ENCODE measurements around the gene PDIA6.

PDIA6 gene

GRCh38 chr2:10778724-10779115 is 33.9 kb downstream of the PDIA6 start:
- DNase-seq, result no peak

- DNase-seq, result no peak
Observed at GRCh38 chr2:10777842-10778723, 34.5 kb downstream of the PDIA6 start.

DNA sequence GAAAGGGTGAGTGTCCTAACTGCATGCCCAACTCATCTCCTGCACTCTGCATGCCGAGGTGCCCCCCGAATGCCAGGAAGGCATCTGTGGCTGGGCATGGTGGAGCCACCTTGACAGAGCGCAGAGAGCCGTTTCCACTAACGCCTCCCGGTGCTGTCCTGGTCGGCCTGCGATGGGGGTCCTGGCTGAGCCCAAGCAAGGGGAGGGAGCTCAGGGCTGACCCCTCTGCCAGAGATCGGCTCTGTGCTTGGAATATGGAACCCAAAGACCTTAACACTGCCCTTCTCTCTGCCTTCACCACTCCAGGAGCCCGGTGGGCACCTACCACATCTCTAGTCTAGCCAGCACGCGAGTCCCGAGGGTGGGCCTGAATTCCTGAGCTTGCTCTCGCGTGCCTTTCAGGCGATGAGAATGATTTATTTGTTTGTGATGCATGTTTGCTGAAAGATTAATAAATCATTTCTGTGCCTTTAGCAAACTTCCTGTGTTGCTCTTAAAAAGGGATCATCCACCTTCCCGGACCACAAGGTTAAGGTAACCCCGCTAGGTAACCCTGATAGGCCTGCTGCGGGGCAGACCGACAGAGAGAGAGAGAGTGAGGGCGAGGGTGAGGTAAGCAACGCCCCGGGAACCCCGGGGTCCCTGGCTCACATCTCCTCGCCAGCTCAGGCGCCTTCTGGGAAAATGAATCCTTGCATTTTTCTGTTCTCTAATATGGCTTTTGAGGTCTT is 35.3 kb downstream of the PDIA6 start:
- DNase-seq, result no peak

GRCh38 chr2:10776231-10776977 is 36.2 kb downstream of the PDIA6 start:
- no peak for DNase-seq

GRCh38 chr2:10775831-10776230 is 36.8 kb downstream of the PDIA6 start:
- DNase-seq, result no peak

DNA sequence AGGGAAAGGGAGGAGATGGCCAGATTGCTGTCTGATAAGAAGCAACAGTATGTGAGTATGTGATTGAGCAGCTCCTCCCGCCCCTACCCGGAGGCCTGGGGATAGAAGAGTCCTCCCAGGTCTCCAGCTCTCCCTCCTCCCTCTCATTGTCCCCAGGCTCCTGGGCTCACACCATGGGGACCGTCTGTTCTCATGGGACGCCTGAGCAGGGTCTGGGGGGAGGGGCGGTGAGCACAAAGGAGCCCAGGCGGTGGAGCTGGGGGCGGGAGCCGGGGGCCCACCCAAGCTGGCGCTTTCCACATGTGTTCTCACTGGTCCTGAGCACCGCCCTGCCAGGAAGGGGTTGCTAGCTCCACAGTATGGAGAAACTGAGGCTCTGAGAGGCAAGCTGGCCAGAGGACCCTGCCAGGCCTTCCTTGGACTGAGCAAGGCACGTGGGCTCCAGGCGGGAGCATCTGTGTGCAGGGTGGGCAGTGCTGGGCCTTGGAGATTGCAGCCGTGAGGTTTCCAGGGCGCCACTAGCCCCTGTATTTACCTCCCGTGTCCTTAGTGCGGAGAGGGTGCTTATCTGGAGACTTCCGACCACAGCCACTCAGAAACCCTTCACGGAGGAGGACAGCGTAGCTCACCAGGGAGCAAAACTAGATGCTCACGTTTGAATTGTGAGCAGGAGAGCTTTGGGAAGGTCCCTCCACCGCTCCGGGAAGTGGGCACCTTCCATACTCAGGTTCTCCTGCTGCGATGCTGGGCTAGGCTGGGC is 37.4 kb downstream of the PDIA6 start:
- DNase-seq, result no peak

- no peak for DNase-seq
Observed at GRCh38 chr2:10774394-10774793, 38.2 kb downstream of the PDIA6 start.

GRCh38 chr2:10773821-10774341 is 38.7 kb downstream of the PDIA6 start:
- DNase-seq, result no peak

- no peak for DNase-seq
Observed at GRCh38 chr2:10772868-10773215, 39.7 kb downstream of the PDIA6 start.

DNA sequence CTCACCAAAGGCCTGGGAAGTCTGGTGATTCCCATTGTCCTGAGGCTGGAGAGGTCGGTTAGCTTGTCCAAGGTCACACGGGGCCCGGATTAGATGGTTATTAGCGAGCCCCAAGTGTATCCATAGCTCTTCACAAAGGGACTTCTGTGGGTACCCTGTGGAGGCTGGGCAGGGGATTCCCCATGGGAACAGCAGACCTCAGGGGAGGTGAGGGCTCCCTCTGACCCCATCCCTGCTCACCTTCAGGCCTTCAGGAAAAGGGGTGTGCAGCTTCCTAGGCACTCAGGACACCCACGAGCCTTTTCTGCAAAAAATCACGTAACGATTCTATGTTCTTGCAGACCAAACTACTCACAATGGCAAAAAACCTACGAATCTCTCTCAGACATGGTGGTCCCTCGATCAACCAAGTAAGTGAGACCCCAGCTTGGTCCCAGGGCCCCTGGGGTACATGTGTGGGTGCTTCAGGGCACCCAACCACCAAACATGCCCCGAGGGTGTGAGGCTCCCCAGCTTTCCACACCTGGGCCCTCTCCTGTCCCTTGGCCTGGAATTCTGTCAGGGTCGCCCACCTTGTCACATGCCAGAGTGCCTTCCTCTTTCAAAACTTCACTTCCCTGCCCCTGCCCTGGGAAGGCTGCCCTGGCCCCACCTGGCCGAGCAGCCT is 40.3 kb downstream of the PDIA6 start:
- no peak for DNase-seq

- DNase-seq, result no peak
Observed at GRCh38 chr2:10771786-10772185, 40.8 kb downstream of the PDIA6 start.

GRCh38 chr2:10770956-10771750 is 41.4 kb downstream of the PDIA6 start:
- DNase-seq, result no peak

DNA sequence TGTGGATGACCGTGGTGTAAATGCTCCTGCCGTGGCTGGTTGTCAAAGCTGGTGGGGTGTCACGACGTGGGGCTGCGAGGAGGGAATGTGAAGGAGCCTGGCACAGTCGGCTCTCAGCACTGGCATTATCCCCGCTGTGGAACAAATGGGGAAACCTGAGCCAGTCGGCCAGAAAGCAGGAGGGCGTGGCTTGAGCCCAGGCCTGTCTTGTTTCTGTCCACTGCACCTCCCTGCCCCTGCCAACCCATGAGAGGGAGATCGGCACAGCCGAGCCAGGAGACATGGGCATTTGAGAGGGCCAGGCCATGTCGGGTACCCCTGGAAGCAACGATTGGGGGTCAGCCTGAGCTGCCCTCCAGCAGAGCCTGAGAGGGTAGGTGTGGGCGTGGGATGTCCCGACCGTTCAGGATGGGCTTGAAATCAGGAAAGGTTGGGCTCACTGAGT is 44.5 kb downstream of the PDIA6 start:
- DNase-seq, result no peak

- DNase-seq, result no peak
Observed at GRCh38 chr2:10765914-10766313, 46.7 kb downstream of the PDIA6 start.

DNA sequence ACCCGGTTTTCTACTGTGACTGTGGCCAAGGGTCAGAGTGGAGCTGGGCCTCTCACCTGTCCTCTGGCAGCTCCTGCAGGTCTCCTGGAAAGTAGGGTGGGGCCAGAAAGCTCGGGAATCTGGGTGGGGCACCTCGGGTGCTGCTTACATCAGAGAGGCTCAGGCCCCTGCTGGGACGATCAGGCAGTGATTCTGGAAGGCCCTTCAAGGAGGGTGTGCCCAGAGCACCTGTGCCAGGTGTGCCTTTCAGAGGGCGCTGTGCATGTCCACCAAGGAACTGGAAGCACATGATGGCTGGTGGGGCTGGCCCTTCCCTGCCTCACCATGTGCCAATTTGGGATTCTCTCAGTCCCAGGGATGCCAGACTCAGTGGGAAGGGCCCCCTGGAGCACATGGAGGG is 47.1 kb downstream of the PDIA6 start:
- DNase-seq, result no peak

- no peak for DNase-seq
Observed at GRCh38 chr2:10764896-10765295, 47.7 kb downstream of the PDIA6 start.

DNA sequence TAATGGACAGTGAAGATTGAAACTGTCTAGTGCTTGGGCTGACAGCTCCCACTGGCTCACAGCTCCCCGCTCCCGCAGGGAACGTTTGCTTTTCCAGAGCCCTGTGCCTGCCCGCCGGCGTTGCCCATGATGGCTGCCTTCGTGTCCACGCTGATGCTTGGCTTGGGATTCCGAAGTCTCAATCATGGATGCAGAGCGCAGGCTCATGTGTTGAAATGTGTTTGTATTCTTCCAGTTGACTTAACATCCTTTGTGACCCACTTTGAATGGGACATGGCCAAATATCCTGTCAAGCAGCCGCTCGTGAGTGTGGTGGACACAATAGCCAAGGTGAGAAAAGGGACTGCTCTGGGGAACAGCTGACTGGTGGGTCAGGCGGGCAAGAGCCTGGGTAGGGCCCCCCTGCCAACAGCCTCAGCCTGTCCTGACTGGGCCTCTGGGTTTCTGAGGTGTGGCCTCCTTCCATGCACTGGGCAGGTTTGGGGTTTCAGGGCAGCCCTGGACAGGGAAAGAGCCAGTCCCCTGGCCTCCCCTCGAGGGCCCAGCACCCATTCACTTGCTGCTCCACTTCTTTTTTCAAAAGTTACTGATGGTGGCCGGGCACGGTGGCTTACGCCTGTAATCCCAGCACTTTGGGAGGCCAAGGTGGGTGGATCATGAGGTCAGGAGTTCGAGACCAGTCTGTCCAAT is 48.3 kb downstream of the PDIA6 start:
- DNase-seq, result no peak

GRCh38 chr2:10763461-10763800 is 49.2 kb downstream of the PDIA6 start:
- no peak for DNase-seq

- DNase-seq, result no peak
Observed at GRCh38 chr2:10762651-10763460, 49.7 kb downstream of the PDIA6 start.

DNA sequence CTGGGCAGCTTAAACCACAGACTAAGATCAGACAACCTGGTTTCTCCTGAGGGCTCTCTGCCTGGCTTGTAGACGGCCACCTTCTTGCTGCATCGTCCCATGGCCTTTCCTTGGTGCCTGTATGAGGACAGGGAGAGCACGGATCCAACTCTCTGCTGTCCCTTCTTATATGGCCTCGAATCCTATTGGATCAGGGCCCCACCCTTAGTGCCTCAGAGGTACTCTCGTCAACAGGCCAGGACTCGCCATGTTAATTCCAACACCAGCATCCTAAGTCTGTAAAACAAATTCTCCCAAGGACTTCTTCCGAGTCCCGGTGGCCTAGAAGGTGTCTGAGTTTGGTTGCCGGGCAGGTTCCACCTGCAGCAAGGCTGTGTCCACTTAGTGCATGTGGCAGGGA is 51.0 kb downstream of the PDIA6 start:
- DNase-seq, result no peak
